GM19023 (cell line): ENCODE measurements around the gene TENT5A.
"Not testable (repeated sequence)": the region's sequence is repeated elsewhere in the genome, so short reads cannot be mapped to it uniquely, and the experiment has no call there.

ENCODE experiments used
- ATAC-seq: cut with Tn5 transposase; IDR thresholded peaks from one replicate; pipeline ENCODE4 v1.9.1; 2021; ENCODE audit warnings: mild to moderate bottlenecking, moderate library complexity; ENCODE audit not compliant: unreplicated experiment

Gene TENT5A

DNA sequence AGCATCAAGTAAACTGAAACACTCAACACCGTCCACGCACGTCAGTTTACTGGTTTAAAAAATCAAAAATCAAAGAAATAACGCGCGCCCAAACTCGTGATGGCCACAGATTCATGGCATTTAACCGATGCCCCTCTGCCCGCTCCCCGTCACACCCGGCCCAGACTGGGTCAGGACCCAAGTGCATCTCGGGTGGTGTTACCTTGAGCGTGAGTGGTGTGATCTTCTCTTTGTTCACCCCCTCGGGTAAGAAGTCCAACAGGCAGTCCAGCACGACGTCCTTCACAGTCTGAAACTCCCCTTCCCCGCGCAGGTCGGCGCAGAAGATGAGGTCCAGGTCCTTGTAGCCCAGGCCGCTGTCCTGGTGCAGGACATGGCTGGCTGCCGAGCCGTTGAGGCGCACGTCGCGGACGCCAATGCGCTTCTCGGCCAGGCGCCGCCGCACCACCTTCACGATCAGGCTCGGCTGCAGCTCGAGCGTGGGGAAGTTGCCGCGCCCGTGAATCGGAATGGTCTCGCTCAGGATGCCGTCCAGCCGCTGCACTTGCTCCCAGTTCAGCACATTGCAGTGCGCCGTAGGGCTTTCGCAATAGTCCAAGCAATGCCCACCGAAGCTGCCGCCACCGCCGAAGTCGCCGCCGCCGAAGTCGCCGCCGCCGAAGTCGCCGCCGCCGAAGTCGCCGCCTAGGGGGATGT lies 945 bp downstream of the TENT5A start:
- ATAC-seq, result peak; percentile 9

GRCh38 chr6:81750681-81751387 lies 1.6 kb downstream of the TENT5A start:
- ATAC-seq, result no peak

DNA sequence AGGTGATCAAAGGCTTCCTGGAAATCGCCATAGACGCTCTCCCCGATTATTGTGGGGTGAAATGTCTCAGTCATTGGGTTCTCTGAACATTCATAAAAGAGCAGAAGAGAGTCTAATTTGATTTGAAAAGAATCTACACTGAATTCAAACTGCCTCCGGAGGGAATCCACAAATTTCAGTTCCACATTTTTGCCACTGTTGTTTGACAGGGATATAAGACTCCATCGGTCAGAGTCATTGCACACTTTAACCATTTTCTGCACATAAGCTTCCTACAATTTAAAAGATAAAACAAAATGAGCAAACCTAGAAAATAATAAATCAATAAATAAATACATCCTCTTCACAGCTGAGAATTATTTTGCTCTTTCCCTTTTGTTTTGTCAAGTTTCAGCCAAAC lies 2.3 kb downstream of the TENT5A start:
- ATAC-seq, result no peak

DNA sequence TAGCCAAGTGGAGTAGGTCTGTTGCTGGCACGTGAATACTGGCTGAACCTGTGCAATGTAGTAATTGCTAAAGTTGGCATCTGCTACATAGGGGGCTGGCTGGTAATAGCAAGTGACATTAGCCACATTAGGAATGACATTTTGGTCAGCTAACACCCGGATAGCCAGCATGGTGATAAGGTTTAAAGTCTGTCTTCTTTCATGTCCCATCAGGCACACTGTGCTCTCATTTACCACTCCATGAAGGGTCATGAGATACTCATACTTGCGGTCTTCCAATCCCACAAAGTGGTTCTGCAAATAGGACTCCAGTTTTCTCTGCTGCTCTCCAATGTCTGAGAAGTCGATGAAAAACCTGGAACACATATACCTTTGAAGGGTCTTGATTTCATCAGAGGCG lies 2.8 kb downstream of the TENT5A start:
- no peak for ATAC-seq

GRCh38 chr6:81748994-81749393 lies 3.5 kb downstream of the TENT5A start:
- no peak for ATAC-seq

DNA sequence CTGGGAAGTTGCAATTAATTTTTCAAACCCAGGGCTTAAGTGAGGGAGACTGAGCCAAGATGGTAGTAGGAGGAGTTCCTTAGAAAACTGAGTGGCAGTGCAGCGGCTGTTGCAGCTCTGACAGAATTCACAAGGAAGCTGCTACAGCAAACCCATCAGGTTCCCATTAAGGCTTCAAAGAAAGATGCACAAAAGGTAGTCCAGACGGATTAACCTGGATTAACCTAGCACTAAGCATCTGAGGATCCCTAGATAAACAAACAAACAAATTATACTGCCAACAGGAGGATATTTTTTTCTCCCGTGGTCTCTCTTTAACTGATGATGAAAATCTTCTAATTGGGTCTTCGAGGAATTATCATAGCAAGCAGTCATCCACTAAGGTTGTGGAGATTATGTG lies 5.2 kb downstream of the TENT5A start:
- no peak for ATAC-seq

- no peak for ATAC-seq
These were observed 8.3 kb downstream of the TENT5A start for GRCh38 chr6:81744131-81744530.

- no peak for ATAC-seq
These were observed 8.8 kb downstream of the TENT5A start for GRCh38 chr6:81743649-81744048.

GRCh38 chr6:81741689-81742088 lies 10.8 kb downstream of the TENT5A start:
- no peak for ATAC-seq

DNA sequence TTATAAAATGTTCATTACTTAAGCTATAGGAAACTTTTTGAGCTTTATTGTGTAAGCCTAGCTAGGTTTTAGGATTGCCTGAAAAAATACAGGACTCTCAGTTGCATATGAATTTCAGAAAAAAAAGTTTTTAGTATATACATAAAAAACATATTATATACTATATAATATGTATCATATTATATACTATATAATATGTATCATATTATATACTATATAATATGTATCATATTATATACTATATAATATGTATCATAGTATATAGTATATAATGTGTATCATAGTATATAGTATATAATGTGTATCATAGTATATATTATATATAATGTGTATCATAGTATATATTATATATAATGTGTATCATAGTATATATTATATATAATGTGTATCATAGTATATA lies 11.9 kb downstream of the TENT5A start:
- not testable (repeated sequence) for ATAC-seq

- ATAC-seq, result no peak
These were observed 13.0 kb downstream of the TENT5A start for GRCh38 chr6:81739230-81740195.

DNA sequence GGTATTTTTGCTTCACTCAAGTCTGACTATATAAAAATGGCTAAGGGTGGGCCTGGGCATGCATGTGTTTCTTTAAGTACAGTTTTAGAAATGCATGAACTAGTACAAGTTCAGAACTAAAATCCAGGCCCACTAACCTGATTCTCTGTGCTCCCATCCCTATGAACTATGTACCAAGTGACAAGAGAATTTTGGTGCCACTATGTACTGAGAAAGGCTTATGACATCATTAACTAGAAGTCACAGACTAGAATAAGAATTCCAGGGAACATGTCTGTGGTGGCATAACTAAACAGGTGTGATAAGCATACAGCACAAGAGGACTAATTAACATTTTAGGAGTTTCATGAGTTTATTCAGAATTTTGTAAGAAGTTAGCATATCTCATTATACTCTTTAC lies 16.1 kb downstream of the TENT5A start:
- no peak for ATAC-seq

DNA sequence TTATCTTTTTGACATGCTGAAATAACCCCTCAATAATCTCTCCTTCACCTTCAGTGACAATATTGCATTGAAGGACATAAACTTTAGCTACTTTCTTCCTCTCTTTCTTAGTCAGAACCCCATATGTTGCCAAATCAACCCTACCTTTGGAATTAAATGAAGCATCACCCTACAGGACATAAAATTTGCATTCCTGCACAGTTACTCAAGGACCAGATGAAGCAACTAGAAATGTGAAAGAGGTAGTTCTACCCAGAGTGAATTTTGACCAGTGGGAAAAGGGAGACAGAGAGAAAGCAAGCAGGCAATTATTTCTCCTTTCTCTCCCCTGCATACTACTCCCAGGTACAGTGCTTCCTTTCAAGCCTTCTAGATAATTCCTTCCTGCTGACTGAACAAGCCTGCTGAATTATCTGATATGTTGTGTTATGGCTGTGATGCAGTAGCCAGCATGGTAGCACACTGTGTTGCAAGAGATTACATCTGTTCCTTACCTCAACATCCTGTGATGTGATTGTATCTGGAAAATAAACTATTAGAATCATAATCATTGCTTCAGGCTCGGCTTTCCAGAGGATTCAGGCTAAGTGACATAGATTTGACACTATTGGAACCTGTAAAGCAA lies 16.6 kb downstream of the TENT5A start:
- ATAC-seq, result no peak

- no peak for ATAC-seq
These were observed 17.9 kb downstream of the TENT5A start for GRCh38 chr6:81734500-81735150.

DNA sequence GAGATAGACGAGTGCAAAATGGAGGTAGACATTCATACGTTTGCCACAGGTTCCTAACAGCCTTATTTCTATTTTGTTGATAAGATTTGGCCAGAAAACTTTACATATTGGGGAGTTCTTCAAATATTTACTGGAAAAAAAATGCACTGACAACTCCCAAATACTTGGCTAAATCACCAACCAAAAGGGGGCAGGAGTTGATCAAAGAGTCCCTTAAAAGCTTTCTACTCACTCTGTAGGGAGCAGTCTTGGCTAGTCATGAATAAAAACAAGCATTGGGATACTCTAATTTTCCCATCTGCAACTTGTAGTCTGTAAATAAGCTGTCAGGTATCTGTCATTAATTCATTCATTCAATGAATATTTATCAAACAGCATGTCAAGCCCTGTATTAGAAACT lies 18.4 kb downstream of the TENT5A start:
- no peak for ATAC-seq

DNA sequence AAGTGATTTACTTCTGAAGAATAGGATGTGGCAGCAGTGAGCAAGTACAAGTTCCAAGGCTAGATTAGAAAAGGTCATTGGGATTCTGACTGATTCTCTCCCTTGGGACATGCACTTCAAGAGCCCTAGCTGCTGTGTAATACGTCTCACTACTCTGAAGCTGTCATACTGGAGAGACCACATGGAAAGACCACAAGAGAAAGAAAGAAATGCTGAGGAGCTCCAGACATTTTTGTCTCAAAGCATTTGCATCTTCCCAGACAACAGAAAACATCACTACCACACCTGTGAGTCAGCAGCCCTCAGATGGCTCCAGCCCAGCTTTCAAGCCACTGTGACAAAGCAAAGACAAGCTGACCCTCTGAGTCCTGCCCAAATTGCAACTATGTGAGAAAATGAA lies 20.7 kb downstream of the TENT5A start:
- peak; percentile 48 for ATAC-seq

DNA sequence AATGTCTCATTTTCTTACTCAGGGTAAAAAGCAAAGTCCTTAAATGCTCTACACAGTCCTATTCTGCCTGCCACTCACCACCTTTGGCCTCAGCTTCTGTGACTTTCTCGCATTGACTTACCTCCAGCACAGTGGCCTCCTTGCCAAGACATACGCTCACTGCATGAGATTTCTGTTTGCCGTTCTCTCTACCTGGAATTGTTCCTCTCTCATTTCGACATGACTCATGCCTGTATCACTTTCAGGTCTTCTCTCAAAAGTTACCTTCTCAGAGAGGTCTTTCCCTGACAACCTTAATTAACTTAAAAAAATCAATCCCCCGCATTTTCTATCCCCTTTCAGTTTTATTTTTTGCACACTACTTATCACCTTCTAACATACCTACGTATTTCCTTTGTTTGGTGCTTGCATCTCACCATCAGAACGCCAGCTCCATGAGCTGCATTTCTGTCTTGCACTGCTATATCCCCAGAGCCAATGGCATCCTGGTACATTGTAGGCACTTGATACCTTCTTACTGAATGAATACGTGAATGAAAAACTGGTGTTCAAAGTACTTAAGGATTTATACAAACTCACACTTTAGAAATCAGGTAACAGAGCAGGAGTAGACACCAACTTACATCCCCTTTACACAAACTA lies 24.5 kb downstream of the TENT5A start:
- peak; percentile 43 for ATAC-seq

DNA sequence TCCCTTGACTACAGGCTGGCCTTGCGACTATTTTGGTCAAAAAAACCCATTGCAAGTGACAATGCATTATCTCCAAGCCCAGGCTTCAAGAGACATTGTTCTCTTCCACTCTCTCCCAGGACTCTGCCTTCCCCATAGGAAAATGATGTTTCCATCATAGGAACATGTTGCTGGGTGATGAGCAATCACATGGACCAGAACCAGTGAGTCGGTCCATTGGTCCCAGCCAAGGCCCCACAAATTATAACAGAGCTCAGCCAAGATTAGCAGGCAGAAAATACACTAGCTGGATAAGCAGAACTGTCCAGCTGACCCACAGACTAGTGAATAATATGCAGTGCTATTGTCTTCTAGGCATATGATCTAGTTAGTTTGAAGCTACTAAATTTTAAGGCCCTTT lies 27.4 kb downstream of the TENT5A start:
- ATAC-seq, result no peak

DNA sequence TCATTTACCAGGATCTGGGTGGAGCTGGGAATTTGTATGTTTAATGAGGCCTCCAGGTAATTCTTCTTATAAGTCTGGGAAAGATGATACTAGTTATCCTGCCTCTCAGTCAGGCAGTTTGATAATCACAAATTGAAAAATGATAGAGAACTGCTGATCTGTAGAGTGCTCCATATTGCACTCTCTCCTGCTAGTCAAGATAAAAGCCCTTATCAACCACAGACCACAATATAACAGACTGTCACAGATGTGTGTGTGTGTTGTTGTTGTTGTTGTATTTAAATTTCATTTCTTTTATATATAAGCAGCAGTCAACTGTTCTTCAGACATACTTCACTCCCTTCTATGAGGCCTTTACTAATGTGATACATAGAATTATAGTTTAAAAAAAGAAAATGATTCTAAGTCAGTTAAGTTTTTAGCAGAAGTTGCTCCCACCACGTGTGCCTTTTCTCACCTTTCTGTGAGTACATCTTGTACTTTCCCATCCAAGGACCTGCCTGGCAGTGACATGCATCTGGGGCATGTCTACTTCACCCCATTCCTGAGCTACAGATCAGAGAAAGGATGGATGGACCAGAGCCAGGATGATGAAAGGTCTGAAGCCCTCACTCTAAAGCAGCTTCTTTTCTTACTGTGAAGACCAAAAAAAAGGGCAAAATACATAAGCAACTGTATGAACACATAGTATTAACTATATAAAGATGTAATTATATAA lies 29.8 kb downstream of the TENT5A start:
- no peak for ATAC-seq
